Mucosa of stomach (tissue), 1 donor: ENCODE data around the gene SRGAP2C.
"Not testable (repeated sequence)": the region's sequence is repeated elsewhere in the genome, so short reads cannot be mapped to it uniquely, and the experiment has no call there.

Experiments used
- H3K27me3 ChIP-seq: one replicate; pipeline ENCODE4 v1.7.0; 2013; ENCODE audit warnings: mild to moderate bottlenecking, low read length; ENCODE audit not compliant: control insufficient read depth, insufficient read depth
- H3K36me3 ChIP-seq: one replicate; pipeline ENCODE4 v1.7.0; 2013; ENCODE audit warnings: low read length; ENCODE audit not compliant: control insufficient read depth, insufficient read depth
- H3K4me1 ChIP-seq: one replicate; pipeline ENCODE4 v1.7.0; 2013; ENCODE audit warnings: mild to moderate bottlenecking, low read length; ENCODE audit not compliant: control insufficient read depth, insufficient read depth
- H3K4me3 ChIP-seq: one replicate; pipeline ENCODE4 v1.7.0; 2013; ENCODE audit warnings: low read length
- H3K9ac ChIP-seq: one replicate; pipeline ENCODE4 v1.7.0; 2013; ENCODE audit warnings: mild to moderate bottlenecking, low read length, moderate library complexity
- H3K9me3 ChIP-seq: one replicate; pipeline ENCODE4 v1.7.0; 2013; ENCODE audit warnings: mild to moderate bottlenecking, low read length, moderate library complexity; ENCODE audit not compliant: control insufficient read depth
- donor health status: Pancreatic carcinoma.

SRGAP2C gene

DNA sequence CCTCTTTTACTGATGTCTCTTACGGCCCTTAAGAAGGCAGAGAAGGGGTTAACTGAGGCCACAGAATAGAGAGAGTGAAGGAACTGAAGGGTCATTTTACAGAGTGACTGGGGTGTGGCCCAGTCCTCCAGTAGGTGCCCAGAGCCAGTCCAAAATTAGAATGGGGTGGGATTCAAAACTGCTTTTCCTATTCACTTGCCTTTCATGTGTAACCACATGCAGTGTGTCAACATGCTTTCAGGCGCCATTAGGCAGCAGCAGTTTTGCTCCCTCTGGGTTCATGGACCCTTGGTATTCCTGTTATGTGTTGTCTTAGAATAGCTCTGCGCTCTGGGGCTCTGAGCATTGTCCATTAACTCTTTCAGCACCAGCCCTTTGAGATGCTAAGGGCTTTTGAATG is 123.0 kb downstream of the SRGAP2C start:
- H3K4me1 ChIP-seq, H3K9me3 ChIP-seq, H3K9ac ChIP-seq, H3K36me3 ChIP-seq, H3K4me3 ChIP-seq, H3K27me3 ChIP-seq: not testable (repeated sequence)

DNA sequence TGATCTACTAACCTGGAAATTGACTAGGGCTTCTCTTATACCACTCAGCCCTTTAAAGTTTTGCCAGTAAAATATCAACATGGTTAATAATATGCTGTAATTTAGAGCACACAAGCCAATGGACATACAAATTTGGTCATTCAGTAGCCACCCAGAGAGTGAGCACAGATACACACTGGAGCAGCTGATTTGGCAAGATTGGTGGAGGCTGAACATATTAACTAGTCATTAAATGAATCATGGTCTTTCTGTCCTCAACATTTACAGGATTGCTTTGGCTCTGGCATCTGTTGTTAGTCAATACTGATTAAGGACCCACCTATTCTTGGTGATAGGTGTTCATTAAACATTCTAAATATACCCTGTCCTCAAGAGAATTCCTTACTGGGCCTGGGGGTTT is 130.7 kb downstream of the SRGAP2C start:
- not testable (repeated sequence) for H3K4me1 ChIP-seq, H3K4me3 ChIP-seq, H3K9me3 ChIP-seq, H3K27me3 ChIP-seq, H3K36me3 ChIP-seq, H3K9ac ChIP-seq

GRCh38 chr1:121316081-121316480 is 131.3 kb downstream of the SRGAP2C start:
- not testable (repeated sequence) for H3K36me3 ChIP-seq, H3K9ac ChIP-seq, H3K9me3 ChIP-seq, H3K4me3 ChIP-seq, H3K27me3 ChIP-seq, H3K4me1 ChIP-seq

DNA sequence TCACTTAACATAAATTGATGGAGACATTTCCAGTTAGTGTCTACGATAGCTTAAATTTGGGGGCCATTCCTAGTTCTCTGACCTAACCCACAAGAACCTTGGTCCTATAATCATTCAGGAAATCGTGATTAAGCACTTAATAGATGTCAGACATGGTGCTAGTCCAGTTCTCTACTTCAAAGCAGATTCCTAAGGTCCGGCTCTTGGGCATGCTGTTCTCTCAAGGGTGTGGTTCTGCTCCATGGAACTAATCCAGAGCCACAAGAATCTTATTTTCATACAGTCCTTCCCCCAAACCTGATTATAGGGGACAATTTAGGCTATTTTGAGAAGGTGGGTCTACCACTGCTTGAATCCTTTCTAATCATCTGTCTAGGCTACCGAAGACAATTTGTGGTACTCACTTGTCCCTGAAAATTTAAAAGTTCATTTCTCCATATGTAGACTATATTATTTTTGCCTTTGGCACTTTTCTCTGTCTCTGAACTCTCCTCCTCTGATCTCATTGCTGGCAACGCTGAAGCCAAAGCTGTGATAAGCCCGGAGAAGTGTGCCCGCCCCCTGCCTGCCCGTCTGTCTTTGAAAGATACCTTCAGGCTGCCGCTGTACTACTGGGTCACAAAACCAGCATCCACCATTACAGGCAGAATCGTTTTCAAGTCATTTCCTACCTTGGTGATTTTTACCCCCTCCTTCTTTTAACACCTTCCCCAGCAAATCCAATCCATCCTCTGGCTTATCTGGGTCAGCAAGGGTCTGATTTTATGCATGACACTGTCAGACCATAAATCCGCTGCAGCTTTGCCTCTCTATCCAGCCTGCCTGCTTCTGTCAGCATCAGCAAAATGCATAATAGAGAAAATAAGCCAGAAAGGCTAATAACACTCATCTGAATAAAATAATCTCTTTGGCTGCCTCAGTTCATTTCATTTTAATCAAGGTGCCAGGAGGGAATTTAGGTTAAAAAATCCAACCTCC is 133.0 kb downstream of the SRGAP2C start:
- H3K9ac ChIP-seq, H3K4me3 ChIP-seq, H3K36me3 ChIP-seq, H3K27me3 ChIP-seq, H3K4me1 ChIP-seq, H3K9me3 ChIP-seq: not testable (repeated sequence)

GRCh38 chr1:121318687-121319086 is 133.9 kb downstream of the SRGAP2C start:
- not testable (repeated sequence) for H3K4me1 ChIP-seq, H3K36me3 ChIP-seq, H3K9ac ChIP-seq, H3K4me3 ChIP-seq, H3K9me3 ChIP-seq, H3K27me3 ChIP-seq

GRCh38 chr1:121321660-121322059 is 136.9 kb downstream of the SRGAP2C start:
- not testable (repeated sequence) for H3K36me3 ChIP-seq, H3K4me1 ChIP-seq

GRCh38 chr1:121324726-121325125 is 140.0 kb downstream of the SRGAP2C start:
- not testable (repeated sequence) for H3K27me3 ChIP-seq, H3K9me3 ChIP-seq, H3K36me3 ChIP-seq, H3K9ac ChIP-seq, H3K4me1 ChIP-seq, H3K4me3 ChIP-seq

More at GRCh38 chr1:121321660-121322059, 136.9 kb downstream of the SRGAP2C start:
- H3K9ac ChIP-seq, H3K4me3 ChIP-seq, H3K27me3 ChIP-seq, H3K9me3 ChIP-seq: not testable (repeated sequence)

GRCh38 chr1:121332141-121332540 is 147.4 kb downstream of the SRGAP2C start:
- not testable (repeated sequence) for H3K4me1 ChIP-seq, H3K9ac ChIP-seq, H3K4me3 ChIP-seq, H3K27me3 ChIP-seq, H3K9me3 ChIP-seq, H3K36me3 ChIP-seq

DNA sequence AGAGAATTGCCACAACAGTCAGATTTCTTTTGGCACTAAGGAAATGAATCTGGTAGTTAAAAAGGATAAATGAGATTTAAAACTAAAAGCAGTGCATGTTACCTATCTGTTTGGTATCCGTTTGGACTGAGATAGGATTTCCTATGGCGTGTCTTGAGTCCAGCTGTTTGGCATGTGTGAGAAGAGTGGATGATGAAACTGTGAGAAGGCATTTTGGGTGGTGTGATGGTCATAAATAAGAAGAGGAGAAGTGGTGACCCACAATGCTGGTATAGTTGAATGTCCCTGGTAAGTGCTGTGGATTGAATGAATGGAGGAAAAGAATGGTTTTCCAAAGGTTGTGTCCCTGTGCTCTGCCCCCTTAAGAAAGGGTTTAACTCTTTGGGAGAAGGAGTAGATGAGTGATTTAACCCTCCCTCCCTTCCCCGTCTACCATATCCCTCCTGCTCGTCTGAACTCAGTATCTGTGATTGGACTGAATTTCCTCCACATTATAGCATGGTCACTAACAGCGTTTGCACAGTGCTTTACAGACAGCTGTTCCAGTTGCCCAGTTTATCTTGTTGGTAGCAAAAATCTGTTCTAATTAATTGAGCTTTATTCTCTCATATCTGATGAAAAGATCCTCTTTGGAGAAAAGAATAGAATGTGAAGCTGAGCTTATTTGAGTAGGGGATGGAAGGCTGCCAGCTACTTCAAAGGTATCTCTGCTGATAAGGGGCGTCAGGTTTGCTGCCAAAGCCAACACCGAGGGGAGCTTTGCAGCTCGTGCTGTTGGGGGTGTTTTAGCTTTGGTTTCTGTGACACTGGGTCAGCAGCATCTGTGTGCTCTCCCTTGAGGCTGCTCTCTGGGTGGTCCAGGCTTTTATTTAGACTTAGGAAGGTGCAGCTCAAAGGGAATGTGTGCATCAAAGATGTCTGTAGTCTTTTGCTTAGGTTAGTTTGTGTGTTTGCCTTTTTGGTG is 148.1 kb downstream of the SRGAP2C start:
- H3K4me3 ChIP-seq, H3K4me1 ChIP-seq, H3K36me3 ChIP-seq, H3K27me3 ChIP-seq, H3K9ac ChIP-seq, H3K9me3 ChIP-seq: not testable (repeated sequence)

DNA sequence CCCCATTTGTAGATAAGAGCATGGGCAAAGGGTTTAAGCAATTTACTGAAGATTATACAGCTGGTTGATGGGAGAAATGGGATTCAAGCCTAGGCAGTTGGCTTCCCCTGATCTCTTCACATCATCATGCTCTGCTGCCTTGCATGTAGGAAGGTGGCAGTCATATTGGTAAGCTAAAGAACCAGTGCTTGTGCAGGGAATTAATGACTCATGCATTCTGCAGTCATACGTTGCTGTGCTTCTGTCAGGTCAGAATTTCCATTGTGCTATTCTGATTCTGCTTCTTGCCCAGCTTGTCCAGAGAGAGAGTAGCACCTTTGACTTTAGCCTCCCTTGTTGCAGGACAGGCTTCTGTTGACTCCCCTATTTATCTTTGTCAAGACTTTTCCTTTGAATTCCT is 153.2 kb downstream of the SRGAP2C start:
- not testable (repeated sequence) for H3K9ac ChIP-seq, H3K4me3 ChIP-seq, H3K27me3 ChIP-seq, H3K9me3 ChIP-seq, H3K36me3 ChIP-seq, H3K4me1 ChIP-seq

DNA sequence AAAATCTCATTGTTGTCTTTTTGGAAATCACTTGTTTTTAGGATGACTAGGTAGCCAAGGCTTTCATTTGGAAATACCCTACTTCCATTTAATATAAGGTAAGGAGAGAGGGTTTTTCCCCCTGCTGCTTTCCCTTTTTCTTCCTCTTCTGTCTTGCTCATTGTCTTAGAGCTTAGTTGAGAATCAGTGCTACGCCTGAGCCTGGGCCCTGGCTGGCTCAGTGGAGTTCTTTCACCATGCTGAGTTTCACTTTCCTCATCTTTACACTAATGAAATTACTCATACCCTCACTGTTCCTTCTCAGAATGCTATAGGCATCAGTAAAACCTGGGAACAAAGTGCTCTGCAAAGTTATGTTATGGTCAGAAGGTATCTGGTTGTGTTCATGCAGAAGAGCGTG is 154.8 kb downstream of the SRGAP2C start:
- H3K27me3 ChIP-seq, H3K36me3 ChIP-seq, H3K4me1 ChIP-seq, H3K4me3 ChIP-seq, H3K9me3 ChIP-seq, H3K9ac ChIP-seq: not testable (repeated sequence)

GRCh38 chr1:121343311-121343906 is 158.6 kb downstream of the SRGAP2C start:
- not testable (repeated sequence) for H3K4me3 ChIP-seq, H3K4me1 ChIP-seq, H3K36me3 ChIP-seq, H3K9me3 ChIP-seq, H3K27me3 ChIP-seq, H3K9ac ChIP-seq
